Calu3 (cell line): ENCODE data around the gene ITIH3. TPM values are rescaled to one million over a fixed set of nuclear protein-coding genes. Genes with fewer than 3 reads are reported as not detected.

Experiments used
- BruUV-seq: library from RNA; stranded (reverse); fragments of 400-500 nt; replicated peaks from 2 replicates; lab custom pipeline; 2021; lab: Mats Ljungman, UMichigan
- CTCF ChIA-PET: fragments of 300-600 bp; sonication (Branson Sonifier 250); formaldehyde crosslinking; loops from one replicate; lab custom pipeline; 2022; ENCODE audit warnings: antibody characterized with exemption; lab: Charles Lee
- DNase-seq: peaks from one replicate; pipeline ENCODE4 v3.0.0; 2022
- H3K27ac Mint-ChIP-seq: one replicate; pipeline ENCODE4 v1.8.0; 2022; ENCODE audit warnings: mixed read lengths; ENCODE audit not compliant: unreplicated experiment
- H3K27me3 Mint-ChIP-seq: one replicate; pipeline ENCODE4 v1.8.0; 2022; ENCODE audit warnings: mixed read lengths; ENCODE audit not compliant: unreplicated experiment
- H3K36me3 Mint-ChIP-seq: one replicate; pipeline ENCODE4 v1.8.0; 2022; ENCODE audit warnings: mild to moderate bottlenecking, moderate library complexity, mixed read lengths; ENCODE audit not compliant: insufficient read depth, unreplicated experiment
- H3K4me1 Mint-ChIP-seq: one replicate; pipeline ENCODE4 v1.8.0; 2022; ENCODE audit warnings: mild to moderate bottlenecking, low read depth, mixed read lengths; ENCODE audit not compliant: unreplicated experiment
- H3K4me3 Mint-ChIP-seq: one replicate; pipeline ENCODE4 v1.8.0; 2022; ENCODE audit warnings: mild to moderate bottlenecking, low read depth, moderate library complexity, mixed read lengths; ENCODE audit not compliant: unreplicated experiment
- H3K9me3 Mint-ChIP-seq: one replicate; pipeline ENCODE4 v1.8.0; 2022; ENCODE audit warnings: low read depth, mixed read lengths; ENCODE audit not compliant: unreplicated experiment
- CTCF ChIP-seq: fragments of 200-600 bp; IDR thresholded peaks from one replicate; pipeline ENCODE4 v1.8.0; 2022; ENCODE audit warnings: antibody characterized with exemption; ENCODE audit not compliant: unreplicated experiment
- intact Hi-C: fragments of 100-400 bp; cut with micrococcal nuclease; formaldehyde crosslinking; loops from one replicate; pipeline ENCODE4 v1.10.0; 2022; ENCODE audit not compliant: unreplicated experiment
- total RNA-seq: library from RNA; stranded (reverse); gene quantifications from 2 replicates; pipeline ENCODE4 v1.2.3, GENCODE V29; 2022

The ITIH3 gene
- total RNA-seq, 1 experiment from 2014 or later = not detected

- Mint-ChIP-seq H3K4me3 (no peak overlapping the region), H3K4me1 (no peaks in the 10 kb centered on the region), H3K27me3 (no peaks in the 10 kb centered on the region), H3K9me3 (no peaks in the 10 kb centered on the region), H3K27ac (no peak overlapping the region), H3K36me3 (no peaks in the 10 kb centered on the region)
- CTCF ChIA-PET = no interaction called here
- BruUV-seq = no TSS peak
- intact Hi-C loops = no loop called here
- DNase-seq = no peak
- TF ChIP-seq CTCF = no peak
Measured at GRCh38 chr3:52839892-52840545, 45.4 kb downstream of the ITIH3 start.

- H3K9me3 Mint-ChIP-seq = no peaks in the 10 kb centered on the region
- CTCF ChIA-PET = no interaction called here
- no peak overlapping the region for H3K27ac Mint-ChIP-seq
- DNase-seq = no peak
- intact Hi-C loops = no loop called here
- H3K4me3 Mint-ChIP-seq = no peak overlapping the region
- no peak for TF ChIP-seq CTCF
- H3K4me1 Mint-ChIP-seq = no peaks in the 10 kb centered on the region
- no peaks in the 10 kb centered on the region for H3K27me3 Mint-ChIP-seq
- H3K36me3 Mint-ChIP-seq = no peaks in the 10 kb centered on the region
- no TSS peak for BruUV-seq
Measured at GRCh38 chr3:52841211-52841980, 46.8 kb downstream of the ITIH3 start.

- BruUV-seq = no TSS peak
- no peak overlapping the region for H3K4me3 Mint-ChIP-seq
- H3K4me1 Mint-ChIP-seq = no peaks in the 10 kb centered on the region
- CTCF ChIA-PET = no interaction called here
- DNase-seq = no peak
- no peak for TF ChIP-seq CTCF
- H3K9me3 Mint-ChIP-seq = no peaks in the 10 kb centered on the region
- intact Hi-C loops = no loop called here
- H3K27ac Mint-ChIP-seq = no peak overlapping the region
- H3K36me3 Mint-ChIP-seq = no peaks in the 10 kb centered on the region
- H3K27me3 Mint-ChIP-seq = no peaks in the 10 kb centered on the region
Measured at GRCh38 chr3:52841981-52842340, 47.4 kb downstream of the ITIH3 start.

GRCh38 chr3:52842424-52842823 lies 47.8 kb downstream of the ITIH3 start:
- no peaks in the 10 kb centered on the region for H3K9me3 Mint-ChIP-seq
- no peak for TF ChIP-seq CTCF
- no peak overlapping the region for H3K4me3 Mint-ChIP-seq
- H3K27ac Mint-ChIP-seq = no peak overlapping the region
- CTCF ChIA-PET = no interaction called here
- intact Hi-C loops = no loop called here
- H3K27me3 Mint-ChIP-seq = no peaks in the 10 kb centered on the region
- BruUV-seq = no TSS peak
- DNase-seq = no peak
- no peaks in the 10 kb centered on the region for H3K4me1 Mint-ChIP-seq
- no peaks in the 10 kb centered on the region for H3K36me3 Mint-ChIP-seq
